HG03571 (cell line): ENCODE data around the gene CD1B.
"Not testable (repeated sequence)": the region's sequence is repeated elsewhere in the genome, so short reads cannot be mapped to it uniquely, and the experiment has no call there.

Source experiments
- ATAC-seq: cut with Tn5 transposase; IDR thresholded peaks from one replicate; pipeline ENCODE4 v1.9.1; 2021; ENCODE audit not compliant: unreplicated experiment

The CD1B gene

DNA sequence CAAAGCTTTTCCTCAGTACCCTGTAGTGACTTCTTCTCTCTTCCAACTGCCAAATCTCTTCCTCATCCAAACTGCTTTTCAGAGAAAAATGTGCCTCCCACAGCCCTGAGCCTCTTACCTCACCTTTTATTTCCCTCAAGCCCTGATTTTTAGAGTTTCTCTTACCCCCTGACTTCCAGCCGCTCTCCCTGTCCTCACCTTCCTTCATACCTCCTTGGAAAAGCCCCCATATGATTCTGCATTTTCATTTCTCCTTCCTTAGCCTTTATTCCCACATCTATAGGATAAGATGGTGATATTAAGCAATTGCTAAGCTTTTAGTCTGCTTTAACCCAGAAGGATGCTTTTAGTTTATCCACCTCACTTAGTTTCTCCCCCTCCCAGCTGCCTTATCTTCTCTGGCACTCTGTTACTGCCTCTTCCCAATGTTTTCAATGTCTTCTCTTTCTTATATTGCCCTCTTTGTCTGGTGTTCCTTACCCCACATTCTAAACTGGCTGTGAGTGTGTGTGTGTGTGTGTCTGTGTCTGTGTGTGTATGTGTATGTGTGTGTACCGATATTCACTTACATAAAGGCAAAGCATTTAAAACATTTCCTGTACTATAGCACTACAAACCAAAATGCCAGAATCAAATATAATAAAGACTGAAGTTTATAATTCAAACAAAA is at the start of gene CD1B:
CD1B (minus strand) TSS at position 51 of the 670 bp plus-strand sequence. CDS start 108 bp downstream, outside the sequence.
- ATAC-seq: no peak

DNA sequence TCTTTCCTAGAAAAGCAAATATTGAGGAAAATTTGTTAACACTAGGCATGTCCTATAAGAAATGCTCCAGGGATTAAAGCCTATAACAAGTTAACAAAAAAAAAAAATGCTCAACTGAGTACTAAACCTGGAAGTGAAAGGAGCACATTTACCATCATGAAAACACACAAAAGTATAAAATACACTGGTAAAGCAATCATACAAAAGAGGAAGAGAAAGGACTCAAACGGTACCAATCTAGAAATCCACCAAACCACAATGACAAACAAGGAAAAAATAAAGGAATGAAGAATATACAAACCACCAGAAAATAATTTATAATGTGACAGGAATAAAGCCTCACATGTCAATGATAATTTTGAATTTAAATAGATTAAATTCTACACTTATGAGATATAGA is 43.5 kb upstream of the CD1B start:
- no peak for ATAC-seq

DNA sequence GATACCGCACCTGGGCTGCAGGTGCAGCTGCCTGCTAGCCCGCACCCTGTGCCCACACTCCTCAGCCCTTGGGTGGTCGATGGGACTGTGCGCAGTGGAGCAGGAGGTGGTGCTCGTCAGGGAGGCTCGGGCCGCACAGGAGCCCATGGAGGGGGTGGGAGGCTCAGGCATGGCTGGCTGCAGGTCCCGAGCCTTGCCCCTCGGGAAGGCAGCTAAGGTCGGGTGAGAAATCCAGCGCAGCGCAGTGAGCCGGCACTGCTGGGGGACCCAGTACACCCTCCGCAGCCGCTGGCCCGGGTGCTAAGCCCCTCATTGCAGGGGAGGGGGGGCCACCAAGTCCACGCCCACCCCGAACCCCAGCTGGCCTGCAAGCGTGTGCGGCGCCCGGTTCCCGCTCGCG is 42.8 kb upstream of the CD1B start:
- ATAC-seq: not testable (repeated sequence)

DNA sequence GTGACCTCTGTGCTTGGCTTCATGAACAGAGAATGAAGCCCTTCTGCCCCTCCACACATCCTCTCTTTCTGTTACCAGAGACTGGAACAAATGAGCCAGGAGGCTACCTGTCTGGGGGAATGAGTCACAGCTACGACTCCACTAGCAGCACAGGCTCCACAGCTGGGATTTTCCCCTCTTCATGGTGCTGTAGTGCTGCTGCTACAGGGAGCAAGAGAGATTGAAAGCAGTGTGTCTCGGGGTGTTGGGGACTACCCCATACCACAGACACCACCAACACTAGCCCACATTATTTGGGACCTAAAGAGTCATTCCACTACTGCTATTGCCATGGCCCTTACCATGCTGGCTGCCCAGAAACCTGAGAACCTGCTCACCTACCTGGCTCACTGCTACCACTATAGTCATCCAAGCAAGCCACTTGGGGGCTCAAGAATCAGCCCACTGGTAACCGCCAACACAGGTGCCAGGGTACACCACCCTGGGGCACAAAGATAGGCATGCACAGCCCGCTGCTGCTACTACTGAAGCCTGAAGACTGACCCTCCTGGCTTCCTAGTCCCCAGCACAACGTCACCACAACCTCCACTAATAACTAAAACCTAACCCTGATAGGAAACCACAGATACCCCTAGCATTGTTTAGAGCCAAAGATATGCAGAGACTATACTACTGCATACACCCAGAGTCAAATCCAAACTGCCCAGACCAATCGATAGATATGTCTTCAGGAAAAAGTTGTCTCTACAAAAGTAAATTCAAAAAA is 40.0 kb upstream of the CD1B start:
- ATAC-seq: peak; percentile 89

DNA sequence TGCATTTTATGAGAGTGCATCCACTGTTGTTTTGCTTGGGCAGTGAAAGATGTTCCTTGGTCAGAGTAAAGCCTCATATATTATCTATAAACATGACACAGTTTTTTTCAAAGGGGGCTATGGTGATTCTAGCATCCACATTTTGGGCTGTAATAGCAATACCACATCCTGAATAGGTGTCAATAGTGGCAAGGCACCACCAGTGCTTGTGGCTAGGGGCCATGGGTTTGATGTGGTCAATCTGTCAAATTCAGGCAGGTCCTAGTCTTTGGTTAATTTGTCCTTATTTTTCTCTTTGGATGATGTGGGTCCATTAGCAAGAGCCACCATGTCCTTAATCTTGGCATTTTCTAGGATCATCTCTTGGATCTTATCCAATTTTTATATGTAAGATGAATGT is 35.5 kb upstream of the CD1B start:
- no peak for ATAC-seq

DNA sequence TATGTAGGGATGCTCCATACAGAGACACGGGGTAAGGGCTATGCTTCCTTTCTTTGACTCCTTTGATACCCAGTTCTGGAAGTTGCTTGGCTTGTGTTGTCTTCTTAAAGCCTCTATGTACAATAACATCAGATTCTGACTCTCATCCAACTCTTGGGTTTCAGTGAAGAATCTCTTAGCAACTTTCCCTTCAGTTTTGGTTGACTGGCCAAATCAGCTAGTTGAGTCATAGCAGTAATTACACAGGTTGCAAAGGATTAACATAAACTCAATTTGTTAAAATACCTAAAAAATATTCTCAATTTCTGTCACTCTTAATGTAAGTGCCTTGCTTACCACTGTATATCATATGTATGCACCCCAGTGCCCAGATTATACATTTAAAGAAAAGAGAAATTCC is 31.6 kb upstream of the CD1B start:
- ATAC-seq: no peak

DNA sequence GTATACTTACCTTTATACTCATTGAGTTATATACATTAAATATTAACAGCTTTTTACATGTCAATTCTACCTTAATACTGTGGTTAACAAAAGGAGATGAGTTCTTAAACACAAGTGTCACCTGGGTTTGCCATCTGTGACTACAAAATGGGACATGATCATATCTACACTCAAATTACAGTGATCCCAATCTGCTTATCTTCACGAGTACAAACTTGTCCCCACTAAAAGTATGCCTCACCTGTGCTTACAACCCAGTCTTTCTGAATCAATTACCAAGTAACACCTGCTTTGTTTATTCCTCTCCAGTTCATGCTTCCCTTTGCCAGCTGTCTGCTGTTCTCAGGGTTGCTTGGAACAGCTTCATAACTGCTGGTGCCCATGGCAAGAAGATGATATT is 31.2 kb upstream of the CD1B start:
- ATAC-seq: no peak

DNA sequence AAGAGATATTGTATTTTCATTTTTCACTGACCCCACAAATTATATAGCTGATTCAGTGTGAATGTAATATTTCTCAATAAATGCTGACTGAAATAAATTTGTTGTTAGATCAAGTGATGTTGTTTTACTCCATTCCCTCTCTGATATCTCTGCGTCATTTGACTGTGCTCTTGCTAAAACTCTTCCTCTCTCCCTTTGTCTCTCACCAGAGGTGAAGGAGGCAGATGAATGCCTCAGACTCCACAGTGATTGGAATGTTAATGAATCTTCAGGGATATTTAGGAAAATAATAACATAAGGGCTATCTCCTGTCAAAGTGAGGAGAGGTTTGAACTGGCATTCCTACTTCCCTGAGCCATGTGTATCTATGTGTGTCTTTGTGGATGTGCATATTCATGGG is 26.1 kb upstream of the CD1B start:
- no peak for ATAC-seq

DNA sequence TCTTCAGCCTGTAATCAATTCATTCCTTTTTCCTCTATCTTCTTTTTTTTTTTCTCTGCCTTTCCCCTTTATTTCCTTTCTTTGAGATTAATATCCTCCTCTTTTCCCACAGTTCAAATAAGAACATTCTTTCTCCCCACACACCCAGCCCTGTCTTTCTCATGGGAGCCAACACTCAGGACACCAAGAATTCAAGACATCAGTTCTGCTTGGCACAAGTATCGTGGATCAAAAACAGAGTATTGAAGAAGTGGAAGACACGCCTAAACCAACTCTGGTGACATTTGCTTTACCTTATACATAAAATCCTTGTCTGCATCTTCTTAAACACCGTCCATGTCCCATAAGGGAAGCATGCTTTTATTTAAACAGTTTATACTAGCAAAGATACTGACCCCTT is 25.3 kb upstream of the CD1B start:
- ATAC-seq: no peak

DNA sequence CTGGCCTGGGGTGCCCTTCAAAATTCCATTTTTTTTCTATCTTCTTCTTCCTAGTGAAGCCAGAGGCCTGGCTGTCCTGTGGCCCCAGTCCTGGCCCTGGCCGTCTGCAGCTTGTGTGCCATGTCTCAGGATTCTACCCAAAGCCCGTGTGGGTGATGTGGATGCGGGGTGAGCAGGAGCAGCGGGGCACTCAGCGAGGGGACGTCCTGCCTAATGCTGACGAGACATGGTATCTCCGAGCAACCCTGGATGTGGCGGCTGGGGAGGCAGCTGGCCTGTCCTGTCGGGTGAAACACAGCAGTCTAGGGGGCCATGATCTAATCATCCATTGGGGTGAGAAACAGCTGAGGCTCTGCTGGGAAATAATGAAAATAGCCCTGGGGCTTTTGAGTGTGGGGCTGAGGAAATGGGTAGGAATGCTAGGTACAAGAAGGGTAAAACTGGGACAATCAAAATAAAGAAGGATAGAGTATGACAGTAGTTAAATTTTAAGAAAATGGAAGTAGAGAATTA is 24.5 kb upstream of the CD1B start:
- no peak for ATAC-seq

DNA sequence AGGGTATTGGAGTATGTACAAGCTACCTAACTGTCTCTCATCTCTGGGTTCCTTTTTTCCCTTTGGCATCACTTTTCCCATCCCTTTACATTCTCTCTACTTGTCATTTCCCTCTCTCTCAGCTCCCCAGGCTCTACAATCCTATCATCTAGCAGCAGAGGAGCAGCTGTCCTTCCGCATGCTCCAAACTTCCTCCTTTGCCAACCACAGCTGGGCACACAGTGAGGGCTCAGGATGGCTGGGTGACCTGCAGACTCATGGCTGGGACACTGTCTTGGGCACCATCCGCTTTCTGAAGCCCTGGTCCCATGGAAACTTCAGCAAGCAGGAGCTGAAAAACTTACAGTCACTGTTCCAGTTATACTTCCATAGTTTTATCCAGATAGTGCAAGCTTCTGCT is 22.9 kb upstream of the CD1B start:
- no peak for ATAC-seq

DNA sequence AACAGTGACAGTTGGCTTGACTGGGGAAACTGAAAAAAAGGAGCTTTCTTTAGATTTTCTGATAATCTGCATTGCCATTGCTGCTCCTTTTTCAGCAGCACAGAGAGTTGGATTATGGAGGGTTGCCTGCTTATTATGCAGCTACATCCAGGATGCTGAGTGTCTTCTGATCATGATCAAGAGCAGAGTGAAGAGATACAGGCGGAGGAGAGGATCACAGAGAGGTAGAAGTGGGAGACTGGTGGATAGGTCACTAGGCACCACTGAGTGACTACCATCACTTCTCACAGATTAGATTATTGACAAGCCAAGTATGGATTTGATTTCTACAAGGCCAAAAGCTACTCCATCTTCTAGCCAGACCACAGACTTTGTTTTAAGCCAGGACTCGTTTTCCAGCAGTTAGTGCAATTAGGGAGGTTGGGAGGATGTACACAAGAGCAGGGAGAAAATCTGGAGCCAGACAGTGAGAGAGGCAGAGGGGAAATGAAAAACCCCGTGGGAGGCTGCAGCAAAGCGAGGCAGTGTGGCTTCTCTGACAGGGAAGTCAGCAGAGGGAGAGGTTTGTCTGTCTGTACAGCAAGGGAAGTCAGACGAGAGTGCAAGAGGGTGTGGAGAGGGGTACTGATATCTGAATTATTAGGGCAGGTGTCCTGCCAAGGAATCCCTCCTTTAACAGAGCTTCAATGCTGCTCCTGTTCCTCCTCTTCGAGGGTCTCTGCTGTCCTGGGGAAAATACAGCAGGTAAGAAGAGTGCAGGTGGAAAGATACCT is 22.2 kb upstream of the CD1B start, which contains the start of gene CD1E:
CD1E (plus strand) TSS at position 592 of the 773 bp plus-strand sequence; CDS start at position 687, 95 bp downstream.
- no peak for ATAC-seq

DNA sequence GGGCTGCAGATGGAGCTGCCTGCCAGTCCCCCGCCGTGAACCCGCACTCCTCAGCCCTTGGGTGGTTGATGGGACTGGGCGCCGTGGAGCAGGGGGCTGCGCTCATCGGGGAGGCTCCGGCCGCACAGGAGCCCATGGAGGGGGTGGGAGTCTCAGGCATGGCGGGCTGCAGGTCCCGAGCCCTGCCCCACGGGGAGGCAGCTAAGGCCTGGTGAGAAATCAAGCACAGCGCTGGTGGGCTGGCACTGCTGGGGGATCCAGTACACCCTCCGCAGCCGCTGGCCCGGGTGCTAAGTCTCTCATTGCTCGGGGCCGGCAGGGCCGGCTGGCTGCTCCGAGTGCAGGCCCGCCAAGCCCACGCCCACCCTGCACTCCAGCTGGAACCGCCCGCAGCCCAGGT is 17.6 kb upstream of the CD1B start:
- ATAC-seq: not testable (repeated sequence)

DNA sequence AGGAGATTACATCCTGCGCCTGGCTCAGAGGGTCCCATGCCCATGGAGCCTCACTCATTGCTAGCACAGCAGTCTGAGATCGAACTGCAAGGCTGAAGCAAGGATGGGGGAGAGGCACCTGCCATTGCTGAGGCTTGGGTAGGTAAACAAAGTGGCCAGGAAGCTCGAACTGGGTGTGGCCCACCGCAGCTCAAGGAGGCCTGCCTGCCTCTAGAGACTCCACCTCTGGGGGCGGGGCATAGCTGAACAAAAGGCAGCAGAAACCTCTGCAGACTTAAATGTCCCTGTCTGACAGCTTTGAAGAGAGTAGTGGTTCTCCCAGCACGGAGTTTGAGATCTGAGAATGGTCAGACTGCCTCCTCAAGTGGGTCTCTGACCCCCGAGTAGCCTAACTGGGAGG is 5.1 kb upstream of the CD1B start:
- not testable (repeated sequence) for ATAC-seq

DNA sequence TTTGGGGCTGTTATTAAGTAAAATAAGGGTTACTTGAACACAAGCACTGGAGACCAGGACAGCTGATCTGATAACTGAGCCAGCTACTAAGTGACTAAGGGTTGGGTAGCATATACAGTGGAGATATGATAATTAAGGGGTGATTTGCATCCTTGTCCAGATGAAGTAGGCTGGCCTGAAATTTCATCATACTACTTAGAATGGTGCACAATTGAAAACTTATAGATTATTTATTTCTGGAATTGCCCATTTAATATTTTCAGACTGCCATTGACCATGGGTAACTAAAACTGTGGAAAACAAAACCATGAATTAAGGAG is 3.8 kb upstream of the CD1B start:
- ATAC-seq: no peak

DNA sequence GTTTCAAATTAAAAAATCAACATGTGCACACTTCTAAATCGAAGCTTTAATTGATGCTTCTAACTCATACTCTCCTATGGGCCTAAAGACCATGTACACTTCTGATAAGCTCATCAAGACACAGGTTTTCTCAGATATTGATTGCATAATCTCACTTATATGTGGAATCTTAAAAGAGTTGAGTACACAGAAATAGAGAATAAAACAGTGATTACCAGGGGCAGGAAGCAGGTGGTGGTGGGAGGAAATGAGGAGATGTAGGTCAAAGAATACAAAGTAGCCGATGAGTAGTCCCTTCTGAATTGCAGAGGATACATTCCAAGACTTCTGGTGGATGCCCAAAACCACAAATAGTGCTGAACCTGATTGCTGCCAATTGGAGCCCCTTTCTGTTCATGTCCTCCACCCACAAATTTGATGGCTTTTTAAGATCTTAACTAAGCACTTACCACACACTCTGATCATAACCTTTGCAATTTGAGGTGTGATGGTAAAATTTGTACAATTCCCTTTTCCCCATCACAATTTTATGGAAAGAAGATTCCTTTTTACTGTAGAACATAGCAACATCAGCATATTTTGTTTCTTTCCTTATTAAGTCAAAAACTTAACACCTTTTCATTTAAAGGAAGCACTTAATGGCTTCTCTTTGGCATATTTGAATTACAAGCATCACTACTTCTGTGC is 3.3 kb upstream of the CD1B start:
- no peak for ATAC-seq

DNA sequence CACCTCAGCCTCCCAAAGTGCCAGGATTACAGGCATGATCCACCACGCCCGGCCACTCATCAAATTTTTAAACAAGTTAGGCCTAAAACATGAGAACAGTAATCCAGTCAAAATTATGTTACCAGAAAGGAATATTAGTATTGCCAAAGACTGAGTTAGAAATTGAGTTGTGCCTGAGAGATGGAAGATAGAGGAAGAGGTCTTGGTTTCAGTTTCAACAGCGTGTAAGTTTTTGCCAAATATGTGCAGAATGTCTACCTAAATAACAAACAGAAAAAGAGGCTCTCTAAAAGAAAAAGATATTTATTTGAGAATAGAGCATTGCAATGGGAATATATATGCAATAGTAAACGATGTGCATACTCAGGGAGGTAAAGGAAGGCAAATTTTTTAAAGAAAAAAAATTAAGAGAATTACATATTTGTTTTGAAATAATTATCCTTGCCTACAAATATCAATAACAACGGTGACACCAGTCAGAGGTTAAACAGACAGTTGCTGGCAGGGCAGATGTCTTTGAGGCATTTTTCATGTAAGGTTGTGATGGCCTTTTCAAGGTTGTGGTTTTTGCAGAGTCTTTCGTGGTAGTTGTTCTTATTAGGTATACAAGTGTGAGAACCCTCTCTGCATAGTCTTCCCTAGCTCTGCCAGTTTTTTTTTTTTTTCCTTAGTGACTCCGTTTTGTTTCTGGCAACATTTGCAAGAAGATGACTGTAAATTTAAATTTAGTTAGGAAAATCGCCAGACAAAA is 2.2 kb upstream of the CD1B start:
- ATAC-seq: no peak

DNA sequence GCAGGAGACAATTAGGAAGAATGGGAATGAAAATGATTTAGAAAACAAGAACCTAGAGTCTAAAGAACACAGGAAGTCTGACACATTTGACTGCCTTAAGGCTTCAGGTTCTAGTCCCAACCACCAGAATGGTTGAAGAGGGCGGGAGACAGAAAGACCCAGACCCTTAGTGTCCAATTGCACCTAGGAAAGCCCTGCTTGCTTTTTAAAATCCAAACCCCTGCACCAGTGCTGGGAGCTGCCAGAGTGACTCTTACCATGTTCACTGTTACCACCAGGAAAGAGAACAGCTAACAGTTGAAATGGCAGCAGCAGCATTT is 265 bp downstream of the CD1B start:
- ATAC-seq: no peak

DNA sequence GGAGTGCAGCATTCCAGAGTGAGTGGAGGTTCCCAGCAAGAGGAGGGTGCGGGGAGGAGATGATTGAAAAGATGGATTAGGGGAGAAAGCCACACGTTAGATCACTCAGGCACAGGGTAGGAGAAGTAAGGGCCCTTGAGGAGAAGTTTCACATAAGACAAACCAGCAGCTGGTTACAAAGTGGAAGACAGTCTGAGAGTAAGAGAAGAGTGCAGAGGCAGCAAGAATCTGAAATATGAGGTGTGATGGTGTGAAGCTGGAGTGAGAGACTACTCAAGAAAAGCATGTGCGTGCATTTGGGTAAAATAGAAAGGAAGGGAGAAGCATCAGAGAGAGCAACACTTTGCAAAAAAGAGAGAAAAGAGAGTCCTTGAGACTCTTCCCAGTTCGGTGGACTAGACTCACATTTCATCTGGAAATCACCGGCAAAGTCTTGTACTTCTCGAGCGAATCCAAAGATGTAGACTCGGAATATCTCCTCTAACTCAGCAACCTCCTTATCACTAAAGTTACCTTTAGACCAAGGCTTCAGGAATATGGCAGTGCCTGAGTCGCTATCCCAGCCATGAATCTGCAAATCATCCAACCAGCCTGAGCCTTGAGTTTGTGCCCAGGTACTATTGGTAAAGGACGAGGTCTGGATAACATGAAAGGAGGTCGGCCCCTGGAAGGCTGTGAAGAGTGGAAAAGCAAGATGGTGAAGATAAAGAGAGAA is 783 bp downstream of the CD1B start:
- ATAC-seq: no peak

DNA sequence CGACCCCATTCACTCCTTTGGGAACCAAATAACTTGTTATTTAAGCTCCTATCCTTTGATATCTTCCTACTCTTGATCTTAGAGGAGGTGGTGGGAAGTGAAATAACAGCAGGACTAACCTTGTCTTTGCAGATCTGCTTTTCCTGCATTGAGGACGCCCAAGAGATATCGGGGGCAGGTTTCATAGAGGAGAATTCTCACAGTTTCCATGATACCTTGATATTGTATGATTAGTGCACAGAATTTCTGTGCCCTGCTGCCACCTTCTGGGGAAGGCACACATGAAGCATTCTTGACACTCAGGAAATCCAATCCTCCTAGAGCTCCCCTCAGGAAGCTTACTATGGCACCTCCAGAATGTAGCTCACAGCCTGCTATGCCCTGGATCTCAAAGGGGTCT is 1.6 kb downstream of the CD1B start:
- ATAC-seq: no peak
